OCI-LY1 (cell line): ENCODE results near the gene ZMIZ2.

Experiments
- H2AFZ ChIP-seq: fragments of 200-600 bp; sonication (generic), shearing (Covaris generic); 2 replicates; pipeline ENCODE4 v1.6.0; 2014; ENCODE audit warnings: antibody characterized with exemption, mild to moderate bottlenecking, low read length
- H3F3A ChIP-seq: fragments of 200-600 bp; sonication (generic), shearing (Covaris generic); 2 replicates; pipeline ENCODE4 v1.6.0; 2014; ENCODE audit warnings: mild to moderate bottlenecking, antibody characterized with exemption, low read length, moderate library complexity; ENCODE audit not compliant: insufficient read depth
- H3K27ac ChIP-seq: fragments of 200-600 bp; sonication (generic); 2 replicates; pipeline ENCODE4 v1.5.1; 2014; ENCODE audit warnings: low read length, mixed run types, mild to moderate bottlenecking, low read depth; ENCODE audit not compliant: poor library complexity, severe bottlenecking
- H3K27me3 ChIP-seq: fragments of 200-600 bp; sonication (generic); 2 replicates; pipeline ENCODE4 v1.6.0; 2014; ENCODE audit warnings: antibody characterized with exemption, mild to moderate bottlenecking, low read length, moderate library complexity; ENCODE audit not compliant: insufficient read depth
- H3K36me3 ChIP-seq: fragments of 200-600 bp; sonication (generic); 2 replicates; pipeline ENCODE4 v1.6.1; 2014; ENCODE audit warnings: mild to moderate bottlenecking, antibody characterized with exemption, low read length, moderate library complexity, mixed read lengths; ENCODE audit not compliant: insufficient read depth
- H3K4me1 ChIP-seq: fragments of 200-600 bp; sonication (generic); 2 replicates; pipeline ENCODE4 v1.5.1; 2014; ENCODE audit warnings: mild to moderate bottlenecking, low read length, moderate library complexity; ENCODE audit not compliant: insufficient read depth, severe bottlenecking
- H3K4me2 ChIP-seq: fragments of 200-600 bp; sonication (generic), shearing (Covaris generic); 2 replicates; pipeline ENCODE4 v1.6.1; 2014; ENCODE audit warnings: low read length
- H3K4me3 ChIP-seq: fragments of 200-600 bp; sonication (generic); 2 replicates; pipeline ENCODE4 v1.5.1; 2014; ENCODE audit warnings: low read length, low read depth, mild to moderate bottlenecking, mixed read lengths; ENCODE audit not compliant: poor library complexity, severe bottlenecking
- H3K79me2 ChIP-seq: fragments of 200-600 bp; shearing (Covaris generic); 2 replicates; pipeline ENCODE4 v1.6.1; 2016; ENCODE audit warnings: mixed run types, low read length, mixed read lengths; ENCODE audit not compliant: insufficient read depth
- H3K9ac ChIP-seq: fragments of 200-600 bp; sonication (generic), shearing (Covaris generic); 2 replicates; pipeline ENCODE4 v1.6.1; 2014; ENCODE audit warnings: mild to moderate bottlenecking, low read length, mixed read lengths
- H3K9me2 ChIP-seq: fragments of 200-600 bp; sonication (generic), shearing (Covaris generic); 2 replicates; pipeline ENCODE4 v1.6.1; 2014; ENCODE audit warnings: low read depth, mild to moderate bottlenecking, low read length, mixed read lengths
- H3K9me3 ChIP-seq: fragments of 200-600 bp; shearing (Covaris generic); 2 replicates; pipeline ENCODE4 v1.6.1; 2014; ENCODE audit warnings: low read length, mixed read lengths
- H4K20me1 ChIP-seq: fragments of 200-600 bp; sonication (generic), shearing (Covaris generic); 2 replicates; pipeline ENCODE4 v1.6.0; 2016; ENCODE audit warnings: mild to moderate bottlenecking, low read length; ENCODE audit not compliant: insufficient read depth
- EZH2 ChIP-seq: fragments of 200-600 bp; sonication (generic), shearing (Covaris generic); IDR thresholded peaks from 2 replicates; pipeline ENCODE4 v1.8.0; 2017; ENCODE audit warnings: borderline replicate concordance, mixed run types, mild to moderate bottlenecking, antibody characterized with exemption, low read length, moderate library complexity, mixed read lengths
- TF ChIP-seq, protein P1 (sequence below): fragments of 200-600 bp; sonication (generic), shearing (Covaris generic); IDR thresholded peaks from 2 replicates; pipeline ENCODE4 v1.5.1; 2017; ENCODE audit warnings: mild to moderate bottlenecking, antibody characterized with exemption, low read length, moderate library complexity, mixed read lengths

ZMIZ2 gene

DNA sequence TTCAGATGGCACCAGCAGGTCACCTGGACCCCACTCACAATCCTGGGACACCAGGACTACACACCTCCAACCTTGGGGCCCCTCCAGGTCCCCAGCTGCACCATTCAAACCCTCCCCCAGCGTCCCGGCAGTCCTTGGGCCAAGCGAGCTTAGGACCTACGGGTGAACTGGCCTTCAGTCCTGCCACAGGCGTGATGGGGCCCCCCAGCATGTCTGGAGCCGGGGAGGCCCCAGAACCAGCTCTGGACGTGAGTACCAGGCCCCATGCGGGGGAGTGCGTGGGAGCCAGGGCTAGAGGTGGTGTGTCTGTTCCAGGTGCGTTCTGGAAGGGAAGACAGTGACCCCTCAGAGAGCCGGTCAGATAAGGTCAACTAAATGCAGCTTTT is 17.8 kb downstream of the ZMIZ2 start:
- Histone ChIP-seq H3K9me2 (no peaks in the 10 kb centered on the region), H3K4me1 (peaks cover 34% of the 10 kb centered on the region), H3K79me2 (no peaks in the 10 kb centered on the region), H3F3A (no peaks in the 10 kb centered on the region), H3K9me3 (no peaks in the 10 kb centered on the region), H3K36me3 (peaks cover 74% of the 10 kb centered on the region), H4K20me1 (no peaks in the 10 kb centered on the region), H3K9ac (no peak overlapping the region), H3K27me3 (no peaks in the 10 kb centered on the region), H2AFZ (no peak overlapping the region), H3K4me2 (no peak overlapping the region), H3K27ac (no peak overlapping the region), H3K4me3 (no peak overlapping the region)
- TF ChIP-seq, protein P1, sequence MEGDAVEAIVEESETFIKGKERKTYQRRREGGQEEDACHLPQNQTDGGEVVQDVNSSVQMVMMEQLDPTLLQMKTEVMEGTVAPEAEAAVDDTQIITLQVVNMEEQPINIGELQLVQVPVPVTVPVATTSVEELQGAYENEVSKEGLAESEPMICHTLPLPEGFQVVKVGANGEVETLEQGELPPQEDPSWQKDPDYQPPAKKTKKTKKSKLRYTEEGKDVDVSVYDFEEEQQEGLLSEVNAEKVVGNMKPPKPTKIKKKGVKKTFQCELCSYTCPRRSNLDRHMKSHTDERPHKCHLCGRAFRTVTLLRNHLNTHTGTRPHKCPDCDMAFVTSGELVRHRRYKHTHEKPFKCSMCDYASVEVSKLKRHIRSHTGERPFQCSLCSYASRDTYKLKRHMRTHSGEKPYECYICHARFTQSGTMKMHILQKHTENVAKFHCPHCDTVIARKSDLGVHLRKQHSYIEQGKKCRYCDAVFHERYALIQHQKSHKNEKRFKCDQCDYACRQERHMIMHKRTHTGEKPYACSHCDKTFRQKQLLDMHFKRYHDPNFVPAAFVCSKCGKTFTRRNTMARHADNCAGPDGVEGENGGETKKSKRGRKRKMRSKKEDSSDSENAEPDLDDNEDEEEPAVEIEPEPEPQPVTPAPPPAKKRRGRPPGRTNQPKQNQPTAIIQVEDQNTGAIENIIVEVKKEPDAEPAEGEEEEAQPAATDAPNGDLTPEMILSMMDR = no peak
- no peak for TF ChIP-seq EZH2

- Histone ChIP-seq H3K4me2 (no peak overlapping the region; the same call in 1 of the 2 replicates), H2AFZ (no peak overlapping the region), H3K27me3 (no peaks in the 10 kb centered on the region), H3K9me3 (no peaks in the 10 kb centered on the region), H3K4me1 (peaks cover 37% of the 10 kb centered on the region), H3K9me2 (no peaks in the 10 kb centered on the region), H4K20me1 (no peaks in the 10 kb centered on the region), H3K9ac (no peak overlapping the region; the same call in 1 of the 2 replicates), H3K27ac (peak overlapping the region; percentile 86), H3K4me3 (no peak overlapping the region), H3K79me2 (no peaks in the 10 kb centered on the region), H3K36me3 (peaks cover 66% of the 10 kb centered on the region), H3F3A (no peaks in the 10 kb centered on the region)
- TF ChIP-seq EZH2 = no peak
- TF ChIP-seq, protein P1 = no peak
These were observed 18.7 kb downstream of the ZMIZ2 start for GRCh38 chr7:44767134-44767911.

DNA sequence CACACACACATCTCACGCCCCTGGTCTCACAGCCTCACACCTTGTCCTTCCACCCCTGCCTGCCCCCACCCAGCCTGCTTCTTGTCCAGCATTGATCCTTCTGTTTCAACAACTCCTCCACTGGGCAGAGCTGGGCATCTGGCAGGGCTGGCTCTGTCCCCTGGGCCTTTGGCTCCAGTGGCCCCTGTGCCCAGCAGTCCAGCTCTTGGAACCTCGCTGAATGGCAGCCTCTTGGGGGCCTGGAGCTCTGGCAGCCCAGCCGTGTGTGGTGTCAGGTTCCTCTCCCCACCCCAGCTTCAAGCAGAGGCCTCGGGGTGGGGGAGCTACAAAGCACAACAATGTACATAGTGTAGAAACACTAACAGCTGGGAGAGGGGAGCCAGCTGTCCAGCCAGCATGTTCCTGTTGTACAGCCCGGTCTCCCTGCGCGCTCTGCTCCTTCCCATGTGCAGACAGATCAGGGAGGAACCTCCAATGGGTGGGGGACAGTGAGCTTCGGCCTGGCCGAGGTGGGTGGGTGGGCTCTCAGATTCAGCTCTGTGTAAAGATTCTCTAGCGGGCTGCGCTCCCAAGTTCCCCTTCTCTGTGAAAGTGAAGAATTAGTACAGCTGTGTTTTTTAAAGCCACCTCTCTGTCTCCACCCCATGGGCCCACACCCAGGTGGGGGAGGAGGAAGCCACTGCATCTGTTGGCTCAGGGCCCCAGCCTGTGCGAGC is 19.4 kb downstream of the ZMIZ2 start:
- no peak overlapping the region; the same call in 1 of the 2 replicates for H3K9ac ChIP-seq
- peak overlapping the region; percentile 86 for H3K27ac ChIP-seq
- H3K36me3 ChIP-seq = peaks cover 58% of the 10 kb centered on the region
- peaks cover 37% of the 10 kb centered on the region for H3K4me1 ChIP-seq
- TF ChIP-seq, protein P1 = no peak
- TF ChIP-seq EZH2 = no peak
- no peaks in the 10 kb centered on the region for H3F3A ChIP-seq
- no peaks in the 10 kb centered on the region for H3K27me3 ChIP-seq
- H3K9me3 ChIP-seq = no peaks in the 10 kb centered on the region
- H4K20me1 ChIP-seq = no peaks in the 10 kb centered on the region
- H3K4me2 ChIP-seq = peak overlapping the region; percentile 11; the same call in 1 of the 2 replicates
- no peaks in the 10 kb centered on the region for H3K9me2 ChIP-seq
- H2AFZ ChIP-seq = no peak overlapping the region
- no peak overlapping the region for H3K4me3 ChIP-seq
- H3K79me2 ChIP-seq = no peaks in the 10 kb centered on the region
